Skeletal muscle satellite cell (primary cell): ENCODE data around the gene DLL4.

Source experiments
- H3K27me3 ChIP-seq: 2 replicates; pipeline ENCODE4 v1.7.0; 2013; ENCODE audit warnings: low read length; ENCODE audit not compliant: control insufficient read depth, insufficient read depth
- H3K36me3 ChIP-seq: 2 replicates; pipeline ENCODE4 v1.7.0; 2013; ENCODE audit warnings: mild to moderate bottlenecking, control low read depth, low read length; ENCODE audit not compliant: insufficient read depth
- H3K4me1 ChIP-seq: 2 replicates; pipeline ENCODE4 v1.7.0; 2013; ENCODE audit warnings: low read length; ENCODE audit not compliant: control insufficient read depth, insufficient read depth
- H3K4me2 ChIP-seq: 2 replicates; pipeline ENCODE4 v1.7.0; 2013; ENCODE audit warnings: mild to moderate bottlenecking, low read length
- H3K4me3 ChIP-seq: 2 replicates; pipeline ENCODE4 v1.7.0; 2013; ENCODE audit warnings: low read length
- H3K9ac ChIP-seq: 2 replicates; pipeline ENCODE4 v1.7.0; 2013; ENCODE audit warnings: mild to moderate bottlenecking, low read depth, low read length, moderate library complexity
- H3K9me3 ChIP-seq: replicated peaks from 2 replicates; pipeline ENCODE4 v1.7.0; 2013; ENCODE audit warnings: mild to moderate bottlenecking, control low read depth, low read length

DLL4 gene

GRCh38 chr15:40909662-40910630 is 19.2 kb upstream of the DLL4 start:
- no peak overlapping the region for H3K4me3 ChIP-seq
- no peaks in the 10 kb centered on the region for H3K9me3 ChIP-seq
- peaks cover under 1% of the 10 kb centered on the region for H3K36me3 ChIP-seq
- H3K4me2 ChIP-seq = no peak overlapping the region
- no peak overlapping the region for H3K9ac ChIP-seq
- H3K27me3 ChIP-seq = no peaks in the 10 kb centered on the region
- H3K4me1 ChIP-seq = peaks cover 35% of the 10 kb centered on the region

GRCh38 chr15:40911141-40911540 is 18.0 kb upstream of the DLL4 start:
- peaks cover 29% of the 10 kb centered on the region for H3K4me1 ChIP-seq
- no peaks in the 10 kb centered on the region for H3K36me3 ChIP-seq
- H3K27me3 ChIP-seq = no peaks in the 10 kb centered on the region
- H3K4me3 ChIP-seq = no peak overlapping the region
- H3K4me2 ChIP-seq = no peak overlapping the region
- H3K9ac ChIP-seq = no peak overlapping the region
- H3K9me3 ChIP-seq = no peaks in the 10 kb centered on the region

GRCh38 chr15:40911693-40912092 is 17.4 kb upstream of the DLL4 start:
- no peak overlapping the region for H3K4me3 ChIP-seq
- H3K4me1 ChIP-seq = peaks cover 23% of the 10 kb centered on the region
- no peaks in the 10 kb centered on the region for H3K36me3 ChIP-seq
- no peak overlapping the region for H3K4me2 ChIP-seq
- no peaks in the 10 kb centered on the region for H3K9me3 ChIP-seq
- no peak overlapping the region for H3K9ac ChIP-seq
- H3K27me3 ChIP-seq = peaks cover 4% of the 10 kb centered on the region

- H3K27me3 ChIP-seq = peaks cover 5% of the 10 kb centered on the region
- H3K9me3 ChIP-seq = no peaks in the 10 kb centered on the region
- H3K4me2 ChIP-seq = no peak overlapping the region
- no peak overlapping the region for H3K4me3 ChIP-seq
- H3K36me3 ChIP-seq = no peaks in the 10 kb centered on the region
- peaks cover 16% of the 10 kb centered on the region for H3K4me1 ChIP-seq
- no peak overlapping the region for H3K9ac ChIP-seq
Observed at GRCh38 chr15:40912478-40912877, 16.7 kb upstream of the DLL4 start.

- H3K4me2 ChIP-seq = no peak overlapping the region
- no peak overlapping the region for H3K9ac ChIP-seq
- no peaks in the 10 kb centered on the region for H3K9me3 ChIP-seq
- no peaks in the 10 kb centered on the region for H3K36me3 ChIP-seq
- peaks cover 13% of the 10 kb centered on the region for H3K4me1 ChIP-seq
- H3K27me3 ChIP-seq = peaks cover 5% of the 10 kb centered on the region
- no peak overlapping the region for H3K4me3 ChIP-seq
Observed at GRCh38 chr15:40914013-40914412, 15.1 kb upstream of the DLL4 start.

GRCh38 chr15:40914486-40914885 is 14.7 kb upstream of the DLL4 start:
- no peak overlapping the region for H3K4me2 ChIP-seq
- H3K36me3 ChIP-seq = no peaks in the 10 kb centered on the region
- H3K9me3 ChIP-seq = no peaks in the 10 kb centered on the region
- H3K27me3 ChIP-seq = peaks cover 5% of the 10 kb centered on the region
- no peak overlapping the region for H3K4me3 ChIP-seq
- peaks cover 11% of the 10 kb centered on the region for H3K4me1 ChIP-seq
- no peak overlapping the region for H3K9ac ChIP-seq

GRCh38 chr15:40915116-40915661 is 14.0 kb upstream of the DLL4 start:
- Histone ChIP-seq H3K4me1 (peaks cover 4% of the 10 kb centered on the region), H3K9me3 (no peaks in the 10 kb centered on the region), H3K9ac (no peak overlapping the region), H3K36me3 (no peaks in the 10 kb centered on the region), H3K4me3 (no peak overlapping the region), H3K4me2 (no peak overlapping the region), H3K27me3 (peaks cover 5% of the 10 kb centered on the region)

GRCh38 chr15:40915679-40916078 is 13.5 kb upstream of the DLL4 start:
- H3K4me2 ChIP-seq = no peak overlapping the region
- no peaks in the 10 kb centered on the region for H3K36me3 ChIP-seq
- H3K4me1 ChIP-seq = no peaks in the 10 kb centered on the region
- H3K9me3 ChIP-seq = no peaks in the 10 kb centered on the region
- H3K27me3 ChIP-seq = peaks cover 5% of the 10 kb centered on the region
- no peak overlapping the region for H3K4me3 ChIP-seq
- H3K9ac ChIP-seq = no peak overlapping the region

GRCh38 chr15:40917585-40917984 is 11.6 kb upstream of the DLL4 start:
- H3K4me3 ChIP-seq = no peak overlapping the region
- H3K36me3 ChIP-seq = no peaks in the 10 kb centered on the region
- no peaks in the 10 kb centered on the region for H3K9me3 ChIP-seq
- H3K4me1 ChIP-seq = no peaks in the 10 kb centered on the region
- no peak overlapping the region for H3K9ac ChIP-seq
- H3K27me3 ChIP-seq = peaks cover 5% of the 10 kb centered on the region
- H3K4me2 ChIP-seq = no peak overlapping the region

- Histone ChIP-seq H3K9ac (no peak overlapping the region), H3K9me3 (no peaks in the 10 kb centered on the region), H3K4me1 (no peaks in the 10 kb centered on the region), H3K4me3 (no peak overlapping the region), H3K4me2 (no peak overlapping the region), H3K36me3 (no peaks in the 10 kb centered on the region), H3K27me3 (peaks cover 5% of the 10 kb centered on the region)
Observed at GRCh38 chr15:40918146-40918798, 10.9 kb upstream of the DLL4 start.

- H3K9me3 ChIP-seq = no peaks in the 10 kb centered on the region
- no peak overlapping the region for H3K4me3 ChIP-seq
- no peaks in the 10 kb centered on the region for H3K4me1 ChIP-seq
- no peak overlapping the region for H3K9ac ChIP-seq
- H3K27me3 ChIP-seq = peaks cover 5% of the 10 kb centered on the region
- H3K36me3 ChIP-seq = no peaks in the 10 kb centered on the region
- H3K4me2 ChIP-seq = no peak overlapping the region
Observed at GRCh38 chr15:40918799-40919392, 10.2 kb upstream of the DLL4 start.
